AG09309 (cell line): ENCODE results near the gene ANKRD12.

ENCODE experiments used
- DNase-seq: peaks from one replicate; pipeline ENCODE4 v3.0.0-alpha.2; 2010; ENCODE audit warnings: low read depth
- H3K4me3 ChIP-seq: 2 replicates; pipeline ENCODE4 v1.5.1; 2011; ENCODE audit warnings: mild to moderate bottlenecking, low read depth, low read length, moderate library complexity; ENCODE audit not compliant: control insufficient read depth
- CTCF ChIP-seq: IDR thresholded peaks from 2 replicates; pipeline ENCODE4 v1.5.1; 2011; ENCODE audit warnings: mild to moderate bottlenecking, low read depth, low read length, inconsistent platforms; ENCODE audit not compliant: insufficient read depth, control insufficient read depth; ENCODE audit errors: missing control alignments

The ANKRD12 gene

GRCh38 chr18:9333441-9334328, 197.1 kb downstream of the ANKRD12 start:
- no peak for DNase-seq
- no peak for TF ChIP-seq CTCF
- H3K4me3 ChIP-seq, result peak overlapping the region; percentile 46

GRCh38 chr18:9334329-9334972, 197.9 kb downstream of the ANKRD12 start, which contains the start of gene TWSG1:
TSS of gene TWSG1 (plus strand) at chr18:9334773. CDS start at chr18:9337230, 2,457 bp downstream.
- H3K4me3 ChIP-seq, result peak within 1 kb of the TSS; percentile 64
- TF ChIP-seq CTCF, result peak; percentile 52
- peak; percentile 74 for DNase-seq

- peak overlapping the region; percentile 64 for H3K4me3 ChIP-seq
- DNase-seq, result no peak
- no peak for TF ChIP-seq CTCF
Observed at GRCh38 chr18:9334973-9335696, 198.6 kb downstream of the ANKRD12 start.
